ENCODE results near the gene RBMS1. TPM values are rescaled to one million over a fixed set of nuclear protein-coding genes. Genes with fewer than 3 reads are reported as not detected.

RBMS1 gene
- total RNA-seq, 1 donor from 2014 or later, result 51.1 TPM

- H3K4me1 ChIP-seq, result peaks cover 6 to 23% of the 10 kb centered on the region in 2 donors
- no peaks in the 10 kb centered on the region for H3K27me3 ChIP-seq
- no peaks in the 10 kb centered on the region for H3K9me3 ChIP-seq
- intact Hi-C loops (cut with DNase I), result no loop called here
- no peak for DNase-seq (ENCODE audit: low spot score in 2 of 2)
- H3K27ac ChIP-seq, result peak overlapping the region; percentile 79 to 88
- H3K36me3 ChIP-seq, result no peaks in the 10 kb centered on the region
- no peak overlapping the region for H3K4me3 ChIP-seq
- no peak for TF ChIP-seq CTCF (IDR thresholded peaks at IDR 0.05)
Measured at GRCh38 chr2:160242893-160243564, 250.6 kb downstream of the RBMS1 start.

GRCh38 chr2:160241251-160242137 lies 252.1 kb downstream of the RBMS1 start:
- no peaks in the 10 kb centered on the region for H3K9me3 ChIP-seq
- peak; percentile 65 to 81 for DNase-seq (ENCODE audit: low spot score in 2 of 2)
- intact Hi-C loops (cut with DNase I), result loop anchor here (2.0 kb wide), 1 partner anchor 27 kb away; no protein-coding TSS in a partner anchor

GRCh38 chr2:160239436-160239835 lies 254.2 kb downstream of the RBMS1 start:
- Histone ChIP-seq H3K27ac (no peak overlapping the region), H3K27me3 (no peaks in the 10 kb centered on the region), H3K4me1 (peaks cover 6 to 23% of the 10 kb centered on the region in 2 donors), H3K4me3 (no peak overlapping the region), H3K9me3 (no peaks in the 10 kb centered on the region), H3K36me3 (no peaks in the 10 kb centered on the region)
- intact Hi-C loops (cut with DNase I), result no loop called here
- DNase-seq (ENCODE audit: low spot score in 2 of 2), result no peak
- no peak for TF ChIP-seq CTCF (IDR thresholded peaks at IDR 0.05)

More at GRCh38 chr2:160241251-160242137, 252.1 kb downstream of the RBMS1 start:
- no peaks in the 10 kb centered on the region for H3K27me3 ChIP-seq
- H3K4me1 ChIP-seq, result peaks cover 6 to 23% of the 10 kb centered on the region in 2 donors
- TF ChIP-seq CTCF (IDR thresholded peaks at IDR 0.05), result no peak
- H3K27ac ChIP-seq, result peak overlapping the region; percentile 79 to 88
- no peak overlapping the region for H3K4me3 ChIP-seq
- no peaks in the 10 kb centered on the region for H3K36me3 ChIP-seq

- no peaks in the 10 kb centered on the region for H3K36me3 ChIP-seq
- peaks cover 6 to 19% of the 10 kb centered on the region in 2 donors for H3K4me1 ChIP-seq
- no peak for TF ChIP-seq CTCF (IDR thresholded peaks at IDR 0.05)
- H3K27me3 ChIP-seq, result no peaks in the 10 kb centered on the region
- intact Hi-C loops (cut with DNase I), result no loop called here
- H3K4me3 ChIP-seq, result no peak overlapping the region
- H3K9me3 ChIP-seq, result no peaks in the 10 kb centered on the region
- no peak overlapping the region for H3K27ac ChIP-seq
- DNase-seq (ENCODE audit: low spot score in 2 of 2), result no peak
Measured at GRCh38 chr2:160238392-160238791, 255.2 kb downstream of the RBMS1 start.

- no peak for TF ChIP-seq CTCF (IDR thresholded peaks at IDR 0.05)
- intact Hi-C loops (cut with DNase I), result no loop called here
- Histone ChIP-seq H3K9me3 (no peaks in the 10 kb centered on the region), H3K27ac (no peak overlapping the region), H3K4me3 (no peak overlapping the region), H3K36me3 (no peaks in the 10 kb centered on the region), H3K27me3 (no peaks in the 10 kb centered on the region), H3K4me1 (peaks cover 0 to 8% of the 10 kb centered on the region in 2 donors)
- no peak for DNase-seq (ENCODE audit: low spot score in 2 of 2)
Measured at GRCh38 chr2:160232905-160233475, 260.6 kb downstream of the RBMS1 start.
